Measurements from ENCODE around the gene SLX4.

SLX4 gene

DNA sequence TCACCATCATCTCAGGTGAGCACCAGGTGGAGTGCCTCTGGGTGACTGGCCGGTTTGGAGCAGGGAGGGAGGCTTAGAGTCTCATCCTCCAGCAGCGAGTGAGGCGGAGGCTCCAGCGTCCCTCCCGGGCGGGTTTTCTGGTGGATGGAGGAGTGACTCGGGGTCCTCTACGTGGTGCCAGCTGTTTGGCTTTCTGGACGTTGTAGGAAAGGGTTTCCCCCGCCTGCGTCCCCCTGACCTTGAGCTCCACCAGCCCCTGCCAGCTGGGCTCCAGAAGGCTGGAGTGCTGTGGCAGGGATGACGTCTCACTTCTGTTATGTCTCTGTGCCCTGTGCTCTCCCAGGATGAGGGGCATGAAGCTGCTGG, 43.6 kb upstream of the SLX4 start:
- no peak for DNase-seq
- H3K9me3 ChIP-seq (ENCODE audit: severe bottlenecking) = no peaks in the 10 kb centered on the region
- TF ChIP-seq, protein P1, sequence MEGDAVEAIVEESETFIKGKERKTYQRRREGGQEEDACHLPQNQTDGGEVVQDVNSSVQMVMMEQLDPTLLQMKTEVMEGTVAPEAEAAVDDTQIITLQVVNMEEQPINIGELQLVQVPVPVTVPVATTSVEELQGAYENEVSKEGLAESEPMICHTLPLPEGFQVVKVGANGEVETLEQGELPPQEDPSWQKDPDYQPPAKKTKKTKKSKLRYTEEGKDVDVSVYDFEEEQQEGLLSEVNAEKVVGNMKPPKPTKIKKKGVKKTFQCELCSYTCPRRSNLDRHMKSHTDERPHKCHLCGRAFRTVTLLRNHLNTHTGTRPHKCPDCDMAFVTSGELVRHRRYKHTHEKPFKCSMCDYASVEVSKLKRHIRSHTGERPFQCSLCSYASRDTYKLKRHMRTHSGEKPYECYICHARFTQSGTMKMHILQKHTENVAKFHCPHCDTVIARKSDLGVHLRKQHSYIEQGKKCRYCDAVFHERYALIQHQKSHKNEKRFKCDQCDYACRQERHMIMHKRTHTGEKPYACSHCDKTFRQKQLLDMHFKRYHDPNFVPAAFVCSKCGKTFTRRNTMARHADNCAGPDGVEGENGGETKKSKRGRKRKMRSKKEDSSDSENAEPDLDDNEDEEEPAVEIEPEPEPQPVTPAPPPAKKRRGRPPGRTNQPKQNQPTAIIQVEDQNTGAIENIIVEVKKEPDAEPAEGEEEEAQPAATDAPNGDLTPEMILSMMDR (IDR thresholded peaks at IDR 0.05; ENCODE audit: low read depth, low read length) = no peak
- H3K36me3 ChIP-seq = peaks cover 62% of the 10 kb centered on the region
- H3K4me3 ChIP-seq (ENCODE audit: low read depth, low read length) = no peak overlapping the region
- no peak overlapping the region for H3K27ac ChIP-seq
- H3K27me3 ChIP-seq (ENCODE audit: insufficient read depth, low read depth, severe bottlenecking) = no peaks in the 10 kb centered on the region

DNA sequence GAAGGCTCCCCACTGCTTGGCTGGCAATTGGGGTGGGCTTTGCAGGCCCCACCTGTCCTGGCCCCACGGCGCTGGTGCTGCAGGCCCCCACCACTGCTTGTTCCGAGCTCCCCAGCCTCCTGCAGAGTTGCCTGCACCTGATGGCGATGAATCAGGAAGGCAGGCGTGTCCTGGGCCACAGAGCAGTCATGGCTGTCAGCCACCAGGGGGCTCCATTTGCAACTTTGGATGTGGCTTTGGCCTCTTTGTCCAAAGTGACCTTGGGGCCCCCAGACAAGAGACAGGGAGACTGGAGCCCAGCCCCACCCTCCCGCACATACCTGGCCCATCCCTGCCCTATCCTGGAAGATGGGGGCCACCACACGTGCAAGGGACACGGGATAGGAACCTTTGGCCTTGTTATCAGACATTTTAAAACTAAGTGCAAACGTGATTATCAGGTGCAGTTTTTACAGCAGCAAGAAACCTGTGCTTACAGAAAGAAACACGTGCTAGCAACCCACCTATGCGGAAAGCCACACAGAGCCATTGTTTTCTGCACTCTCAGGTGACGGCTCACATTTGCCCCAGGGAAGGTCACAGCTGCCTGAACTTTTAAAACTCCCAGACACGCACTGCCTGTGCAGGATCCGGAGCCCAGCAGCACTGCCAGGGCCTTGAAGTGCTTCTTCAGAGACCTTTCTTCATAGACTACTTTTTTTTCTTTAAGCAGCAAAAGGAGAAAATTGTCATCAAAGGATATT, 43.0 kb upstream of the SLX4 start, which contains the start of gene DNASE1:
TSS of gene DNASE1 (plus strand) at position 443 of the 743 bp plus-strand sequence. CDS start 683 bp downstream, outside the sequence.
- Histone ChIP-seq H3K27me3 (ENCODE audit: insufficient read depth, low read depth, severe bottlenecking) (no peaks in the 10 kb centered on the region), H3K9me3 (ENCODE audit: severe bottlenecking) (no peaks in the 10 kb centered on the region), H3K4me3 (ENCODE audit: low read depth, low read length) (no peak within 1 kb of the TSS), H3K27ac (no peak within 1 kb of the TSS), H3K36me3 (peaks cover 56% of the 10 kb centered on the region)
- peak; percentile 72 for DNase-seq
- TF ChIP-seq, protein P1 (IDR thresholded peaks at IDR 0.05; ENCODE audit: low read depth, low read length) = peak; percentile 89

DNA sequence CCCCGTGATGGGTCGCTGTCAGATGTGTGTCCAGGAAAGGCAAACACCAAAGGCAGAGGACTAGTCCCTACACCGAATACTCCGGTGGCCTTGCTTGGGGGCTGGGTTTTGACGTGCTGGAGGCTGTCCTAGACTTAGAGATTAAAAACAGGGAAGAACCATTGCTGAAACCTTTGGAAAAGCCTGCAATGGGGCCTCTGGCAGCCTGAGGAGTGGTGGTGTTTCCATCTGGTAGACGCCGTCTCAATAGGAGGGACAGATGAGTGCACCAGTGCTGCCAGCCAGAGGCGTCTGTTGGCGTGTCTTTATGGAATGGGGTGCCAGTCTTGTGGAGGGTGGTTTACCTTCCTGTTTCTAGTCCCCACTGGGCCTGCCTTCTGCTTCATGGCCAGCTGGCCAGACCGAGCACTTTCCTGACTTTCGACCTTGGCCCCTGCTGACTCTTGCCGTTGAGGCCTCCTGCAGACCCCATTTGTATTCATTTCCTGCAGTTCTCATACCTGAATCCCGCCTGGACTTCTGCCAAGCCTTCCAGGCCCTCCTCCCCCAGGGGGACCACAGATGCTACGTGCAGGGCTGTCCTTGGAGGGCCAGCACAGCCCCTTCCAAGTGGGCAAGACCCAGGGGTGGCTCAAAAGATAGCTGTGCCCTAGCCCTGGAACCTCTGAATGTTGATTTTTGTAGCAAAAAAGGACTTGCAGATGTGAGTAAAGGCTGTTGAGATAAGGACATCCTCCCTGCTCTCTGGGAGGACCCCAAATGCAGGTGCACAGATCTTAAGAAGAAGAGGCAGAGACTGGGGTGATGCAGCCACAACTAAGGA, 41.2 kb upstream of the SLX4 start:
- TF ChIP-seq, protein P1 (IDR thresholded peaks at IDR 0.05; ENCODE audit: low read depth, low read length) = no peak
- no peaks in the 10 kb centered on the region for H3K9me3 ChIP-seq (ENCODE audit: severe bottlenecking)
- no peaks in the 10 kb centered on the region for H3K27me3 ChIP-seq (ENCODE audit: insufficient read depth, low read depth, severe bottlenecking)
- no peak overlapping the region for H3K27ac ChIP-seq
- no peak overlapping the region for H3K4me3 ChIP-seq (ENCODE audit: low read depth, low read length)
- H3K36me3 ChIP-seq = peaks cover 39% of the 10 kb centered on the region
- DNase-seq = no peak

DNA sequence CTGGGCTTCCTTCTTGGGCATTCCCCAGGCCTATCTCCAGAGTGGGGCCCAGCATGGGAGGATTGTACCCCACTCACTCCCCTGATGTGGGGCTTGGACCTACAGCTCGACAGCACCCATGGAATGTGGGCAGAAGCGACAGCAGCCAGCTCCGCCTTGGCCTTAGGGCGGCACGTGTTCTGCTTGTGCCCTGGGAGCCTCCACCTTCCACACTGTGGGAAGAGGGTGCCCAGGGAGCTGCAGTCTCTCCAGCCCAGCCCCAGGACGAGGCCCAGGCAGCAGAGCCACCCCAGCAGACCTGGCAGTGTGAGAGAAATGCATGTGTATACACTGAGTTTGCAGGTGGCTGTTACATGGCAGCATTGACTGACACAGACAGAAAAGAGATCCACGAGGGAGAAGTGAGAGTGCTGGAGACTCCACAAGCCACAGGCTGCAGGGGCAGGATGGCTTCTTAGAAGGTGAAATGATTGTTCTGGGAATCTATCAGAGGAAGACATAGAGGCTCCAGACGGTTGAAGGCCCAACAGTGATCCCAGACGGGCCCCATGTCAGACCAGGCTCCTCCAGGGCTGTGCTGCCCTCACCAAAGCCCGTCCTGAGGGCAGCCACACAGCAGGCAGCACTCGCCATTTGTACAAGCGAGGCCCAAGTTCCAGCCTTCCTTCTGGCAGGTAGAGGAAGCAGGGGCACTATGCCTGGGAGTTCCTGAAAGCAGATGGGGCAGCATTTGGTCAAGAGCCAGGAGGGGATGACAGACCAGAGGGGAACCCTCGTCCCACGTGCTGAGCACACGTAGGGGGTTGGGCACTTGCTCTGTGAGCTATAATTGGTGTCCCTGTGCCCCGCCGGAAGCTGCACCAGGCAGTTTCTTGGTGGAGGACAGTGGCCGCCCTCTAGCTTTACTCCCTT, 40.3 kb upstream of the SLX4 start:
- Histone ChIP-seq H3K4me3 (ENCODE audit: low read depth, low read length) (no peak overlapping the region), H3K27me3 (ENCODE audit: insufficient read depth, low read depth, severe bottlenecking) (no peaks in the 10 kb centered on the region), H3K27ac (no peak overlapping the region), H3K36me3 (peaks cover 31% of the 10 kb centered on the region), H3K9me3 (ENCODE audit: severe bottlenecking) (no peaks in the 10 kb centered on the region)
- DNase-seq = no peak
- TF ChIP-seq, protein P1 (IDR thresholded peaks at IDR 0.05; ENCODE audit: low read depth, low read length) = no peak

DNA sequence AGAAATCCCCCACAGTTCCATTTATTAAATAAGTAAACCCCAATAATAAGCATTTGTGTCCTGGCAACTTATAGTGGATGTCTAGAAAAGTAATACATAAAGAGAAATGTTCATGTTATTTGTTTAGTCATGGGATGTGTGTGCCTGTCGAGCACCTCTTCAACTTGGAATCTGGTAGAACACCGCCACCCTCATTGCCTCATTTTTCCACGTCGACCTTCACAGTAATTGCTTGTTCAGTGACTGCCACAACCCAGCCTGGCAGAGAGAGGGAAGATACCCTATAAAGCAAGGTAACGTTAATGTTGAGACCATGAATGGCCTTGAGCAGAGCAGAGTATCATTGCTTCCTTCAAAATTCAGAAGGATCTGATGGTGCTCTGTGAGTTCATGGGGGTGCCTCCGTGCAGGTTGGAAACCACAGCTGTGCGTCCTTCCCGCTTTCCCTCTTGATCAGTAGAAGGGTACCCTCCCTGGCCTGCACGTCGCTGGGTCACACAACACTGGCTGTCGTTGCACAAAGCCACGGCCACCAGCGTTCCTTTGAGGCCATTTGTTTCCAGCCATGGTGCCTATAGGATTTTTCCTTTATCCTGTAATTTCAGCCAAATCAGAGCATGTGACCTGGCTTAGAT, 39.3 kb upstream of the SLX4 start:
- H3K36me3 ChIP-seq = peaks cover 25% of the 10 kb centered on the region
- TF ChIP-seq, protein P1 (IDR thresholded peaks at IDR 0.05; ENCODE audit: low read depth, low read length) = no peak
- no peak overlapping the region for H3K27ac ChIP-seq
- no peak for DNase-seq
- H3K9me3 ChIP-seq (ENCODE audit: severe bottlenecking) = no peaks in the 10 kb centered on the region
- no peak overlapping the region for H3K4me3 ChIP-seq (ENCODE audit: low read depth, low read length)
- H3K27me3 ChIP-seq (ENCODE audit: insufficient read depth, low read depth, severe bottlenecking) = no peaks in the 10 kb centered on the region
